K562 (cell line): ENCODE measurements around the gene OLFML2A. TPM values are rescaled to one million over a fixed set of nuclear protein-coding genes. Genes with fewer than 3 reads are reported as not detected.

ENCODE experiments used
- HDGF ChIP-seq: fragments of 450-650 bp; IDR thresholded peaks from 2 replicates; pipeline ENCODE4 v1.6.1; 2016
- HMG20A ChIP-seq: fragments of 450-650 bp; formaldehyde crosslinking; conservative IDR thresholded peaks from 2 replicates; pipeline ENCODE4 v1.4.0; 2020; ENCODE audit warnings: mild to moderate bottlenecking, mixed read lengths
- RBM22 ChIP-seq: fragments of 200-400 bp; formaldehyde crosslinking; IDR thresholded peaks from 2 replicates; pipeline ENCODE4 v1.6.1; 2018; ENCODE audit warnings: low read length, low read depth; ENCODE audit not compliant: poor library complexity, severe bottlenecking
- ZNF217 ChIP-seq: sonication (generic); formaldehyde crosslinking; IDR thresholded peaks from 2 replicates; pipeline ENCODE4 v1.8.0; 2022; ENCODE audit warnings: mild to moderate bottlenecking, missing genetic modification reagents
- ZNF77 ChIP-seq: fragments of 250-450 bp; sonication (Bioruptor Pico); IDR thresholded peaks from 2 replicates; pipeline ENCODE4 v1.5.0; 2020
- ZZZ3 ChIP-seq: fragments of 450-650 bp; IDR thresholded peaks from 2 replicates; pipeline ENCODE4 v1.6.1; 2016; ENCODE audit warnings: antibody characterized with exemption, mild to moderate bottlenecking, moderate library complexity
- polyA plus RNA-seq, 8 experiments: library from polyadenylated mRNA; depleted of rRNA in 4 of 8; stranded (reverse) in 5 of 8; unstranded in 3 of 8; fragments of >200 nt; fragmentation: Nextera tagmentation in 2 of 8; fragmentation: Illumina TruSeq in 1 of 8; extraction: Ambion mirVana in 2 of 8; extraction: Trizol in 1 of 8; gene quantifications; 2 replicates each; pipeline versions ENCODE4 v1.2.1 to v1.2.3, GENCODE V29; 2011 to 2014; ENCODE audit warnings: inconsistent platforms in 1 of 8, missing spikeins in 1 of 8
- total RNA-seq, 7 experiments: library from RNA; depleted of rRNA in 6 of 7; stranded (reverse); fragments of >200 nt in 6 of 7; fragmentation: Illumina TruSeq in 2 of 7; extraction: Trizol in 2 of 7; gene quantifications; 2 replicates each; pipeline versions ENCODE4 v1.2.1 to v1.2.3, GENCODE V29; 2011 to 2021; ENCODE audit warnings: low replicate concordance in 1 of 7
- TF ChIP-seq, protein P1 (sequence below): fragments of 250-450 bp; sonication (Bioruptor Pico); IDR thresholded peaks from 2 replicates; pipeline ENCODE4 v1.4.0; 2020
- TF ChIP-seq, protein P2 (sequence below): sonication (generic); formaldehyde crosslinking; IDR thresholded peaks from 2 replicates; pipeline ENCODE4 v1.8.0; 2022; ENCODE audit warnings: missing genetic modification reagents, mild to moderate bottlenecking, borderline replicate concordance
- TF ChIP-seq, protein P3 (sequence below): fragments of 450-650 bp; IDR thresholded peaks from 2 replicates; pipeline ENCODE4 v1.6.1; 2016; ENCODE audit warnings: borderline replicate concordance

Gene OLFML2A
- total and polyA plus RNA-seq, 9 of the 15 experiments (the other 6 are each of a cell fraction or from before 2014, with no cell fraction given): 0.16 TPM; not detected in 8

DNA sequence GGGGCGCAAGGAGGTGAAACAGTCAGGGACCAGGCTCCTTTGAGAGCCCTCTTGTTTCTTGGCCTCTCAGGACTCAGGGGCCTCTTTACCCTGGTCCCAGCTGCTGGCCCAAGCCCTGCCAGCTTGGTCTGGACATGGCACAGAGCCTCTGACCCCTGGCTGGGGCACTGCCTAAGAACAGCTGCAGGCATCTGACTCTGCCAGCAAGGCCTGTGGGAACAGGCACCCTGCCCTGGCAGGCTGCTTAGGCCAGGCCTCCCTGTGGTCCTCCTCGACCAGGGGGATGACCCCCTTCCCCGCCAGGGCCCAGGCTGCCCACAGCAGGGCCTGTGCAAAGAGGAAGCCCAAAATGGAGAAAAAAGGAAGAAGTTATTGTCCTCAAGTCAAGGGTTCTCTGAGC lies 25.5 kb downstream of the OLFML2A start (continued):
- TF ChIP-seq, protein P1, sequence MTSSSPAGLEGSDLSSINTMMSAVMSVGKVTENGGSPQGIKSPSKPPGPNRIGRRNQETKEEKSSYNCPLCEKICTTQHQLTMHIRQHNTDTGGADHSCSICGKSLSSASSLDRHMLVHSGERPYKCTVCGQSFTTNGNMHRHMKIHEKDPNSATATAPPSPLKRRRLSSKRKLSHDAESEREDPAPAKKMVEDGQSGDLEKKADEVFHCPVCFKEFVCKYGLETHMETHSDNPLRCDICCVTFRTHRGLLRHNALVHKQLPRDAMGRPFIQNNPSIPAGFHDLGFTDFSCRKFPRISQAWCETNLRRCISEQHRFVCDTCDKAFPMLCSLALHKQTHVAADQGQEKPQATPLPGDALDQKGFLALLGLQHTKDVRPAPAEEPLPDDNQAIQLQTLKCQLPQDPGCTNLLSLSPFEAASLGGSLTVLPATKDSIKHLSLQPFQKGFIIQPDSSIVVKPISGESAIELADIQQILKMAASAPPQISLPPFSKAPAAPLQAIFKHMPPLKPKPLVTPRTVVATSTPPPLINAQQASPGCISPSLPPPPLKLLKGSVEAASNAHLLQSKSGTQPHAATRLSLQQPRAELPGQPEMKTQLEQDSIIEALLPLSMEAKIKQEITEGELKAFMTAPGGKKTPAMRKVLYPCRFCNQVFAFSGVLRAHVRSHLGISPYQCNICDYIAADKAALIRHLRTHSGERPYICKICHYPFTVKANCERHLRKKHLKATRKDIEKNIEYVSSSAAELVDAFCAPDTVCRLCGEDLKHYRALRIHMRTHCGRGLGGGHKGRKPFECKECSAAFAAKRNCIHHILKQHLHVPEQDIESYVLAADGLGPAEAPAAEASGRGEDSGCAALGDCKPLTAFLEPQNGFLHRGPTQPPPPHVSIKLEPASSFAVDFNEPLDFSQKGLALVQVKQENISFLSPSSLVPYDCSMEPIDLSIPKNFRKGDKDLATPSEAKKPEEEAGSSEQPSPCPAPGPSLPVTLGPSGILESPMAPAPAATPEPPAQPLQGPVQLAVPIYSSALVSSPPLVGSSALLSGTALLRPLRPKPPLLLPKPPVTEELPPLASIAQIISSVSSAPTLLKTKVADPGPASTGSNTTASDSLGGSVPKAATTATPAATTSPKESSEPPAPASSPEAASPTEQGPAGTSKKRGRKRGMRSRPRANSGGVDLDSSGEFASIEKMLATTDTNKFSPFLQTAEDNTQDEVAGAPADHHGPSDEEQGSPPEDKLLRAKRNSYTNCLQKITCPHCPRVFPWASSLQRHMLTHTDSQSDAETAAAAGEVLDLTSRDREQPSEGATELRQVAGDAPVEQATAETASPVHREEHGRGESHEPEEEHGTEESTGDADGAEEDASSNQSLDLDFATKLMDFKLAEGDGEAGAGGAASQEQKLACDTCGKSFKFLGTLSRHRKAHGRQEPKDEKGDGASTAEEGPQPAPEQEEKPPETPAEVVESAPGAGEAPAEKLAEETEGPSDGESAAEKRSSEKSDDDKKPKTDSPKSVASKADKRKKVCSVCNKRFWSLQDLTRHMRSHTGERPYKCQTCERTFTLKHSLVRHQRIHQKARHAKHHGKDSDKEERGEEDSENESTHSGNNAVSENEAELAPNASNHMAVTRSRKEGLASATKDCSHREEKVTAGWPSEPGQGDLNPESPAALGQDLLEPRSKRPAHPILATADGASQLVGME: no peak
- TF ChIP-seq ZZZ3 (no peak), RBM22 (no peak), HDGF (no peak), HMG20A (CRISPR knock-in tag) (no peak), ZNF217 (CRISPR knock-in tag) (no peak), ZNF77 (CRISPR knock-in tag) (no peak)
- TF ChIP-seq, protein P2, sequence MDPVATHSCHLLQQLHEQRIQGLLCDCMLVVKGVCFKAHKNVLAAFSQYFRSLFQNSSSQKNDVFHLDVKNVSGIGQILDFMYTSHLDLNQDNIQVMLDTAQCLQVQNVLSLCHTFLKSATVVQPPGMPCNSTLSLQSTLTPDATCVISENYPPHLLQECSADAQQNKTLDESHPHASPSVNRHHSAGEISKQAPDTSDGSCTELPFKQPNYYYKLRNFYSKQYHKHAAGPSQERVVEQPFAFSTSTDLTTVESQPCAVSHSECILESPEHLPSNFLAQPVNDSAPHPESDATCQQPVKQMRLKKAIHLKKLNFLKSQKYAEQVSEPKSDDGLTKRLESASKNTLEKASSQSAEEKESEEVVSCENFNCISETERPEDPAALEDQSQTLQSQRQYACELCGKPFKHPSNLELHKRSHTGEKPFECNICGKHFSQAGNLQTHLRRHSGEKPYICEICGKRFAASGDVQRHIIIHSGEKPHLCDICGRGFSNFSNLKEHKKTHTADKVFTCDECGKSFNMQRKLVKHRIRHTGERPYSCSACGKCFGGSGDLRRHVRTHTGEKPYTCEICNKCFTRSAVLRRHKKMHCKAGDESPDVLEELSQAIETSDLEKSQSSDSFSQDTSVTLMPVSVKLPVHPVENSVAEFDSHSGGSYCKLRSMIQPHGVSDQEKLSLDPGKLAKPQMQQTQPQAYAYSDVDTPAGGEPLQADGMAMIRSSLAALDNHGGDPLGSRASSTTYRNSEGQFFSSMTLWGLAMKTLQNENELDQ (CRISPR knock-in tag): no peak
- TF ChIP-seq, protein P3, sequence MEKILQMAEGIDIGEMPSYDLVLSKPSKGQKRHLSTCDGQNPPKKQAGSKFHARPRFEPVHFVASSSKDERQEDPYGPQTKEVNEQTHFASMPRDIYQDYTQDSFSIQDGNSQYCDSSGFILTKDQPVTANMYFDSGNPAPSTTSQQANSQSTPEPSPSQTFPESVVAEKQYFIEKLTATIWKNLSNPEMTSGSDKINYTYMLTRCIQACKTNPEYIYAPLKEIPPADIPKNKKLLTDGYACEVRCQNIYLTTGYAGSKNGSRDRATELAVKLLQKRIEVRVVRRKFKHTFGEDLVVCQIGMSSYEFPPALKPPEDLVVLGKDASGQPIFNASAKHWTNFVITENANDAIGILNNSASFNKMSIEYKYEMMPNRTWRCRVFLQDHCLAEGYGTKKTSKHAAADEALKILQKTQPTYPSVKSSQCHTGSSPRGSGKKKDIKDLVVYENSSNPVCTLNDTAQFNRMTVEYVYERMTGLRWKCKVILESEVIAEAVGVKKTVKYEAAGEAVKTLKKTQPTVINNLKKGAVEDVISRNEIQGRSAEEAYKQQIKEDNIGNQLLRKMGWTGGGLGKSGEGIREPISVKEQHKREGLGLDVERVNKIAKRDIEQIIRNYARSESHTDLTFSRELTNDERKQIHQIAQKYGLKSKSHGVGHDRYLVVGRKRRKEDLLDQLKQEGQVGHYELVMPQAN: no peak
- TF ChIP-seq, all 486 proteins: peak for 0
